K562 (cell line): ENCODE results near the gene DNAJC30. TPM values are rescaled to one million over a fixed set of nuclear protein-coding genes. Genes with fewer than 3 reads are reported as not detected.

ENCODE experiments used
- ATAC-seq: fragments of 200-7000 bp; cut with Tn5 transposase; 3 replicates; pipeline ENCODE4 v1.9.1; 2020; ENCODE audit warnings: moderate library complexity
- BruUV-seq: library from RNA; stranded (reverse); fragments of 400-500 nt; replicated peaks from 2 replicates; lab custom pipeline; 2021; lab: Mats Ljungman, UMichigan
- CTCF ChIA-PET: fragments of 300-600 bp; formaldehyde crosslinking; extraction: SDS; loops from one replicate; lab custom pipeline; 2021; ENCODE audit warnings: low intra/inter-chr PET ratio; lab: Yijun Ruan, JAX
- POLR2A ChIA-PET: fragments of 300-600, 350-650 bp; sonication (Branson Sonifier 250); formaldehyde crosslinking; extraction: SDS; loops from one replicate; lab custom pipeline; 2021; ENCODE audit warnings: antibody characterized with exemption, inconsistent platforms; lab: Yijun Ruan, JAX
- DNase-seq, 4 experiments: peaks; one replicate each; pipeline versions ENCODE4 v3.0.0 to v3.0.0-alpha.2; 2011 to 2018; ENCODE audit warnings: low spot score in 3 of 4, mixed read lengths in 3 of 4; ENCODE audit errors: extremely low read depth in 1 of 4
- FAIRE-seq: peaks from 2 replicates; lab custom pipeline; 2011; peaks lifted over from hg19 to GRCh38; lab: Jason Lieb, UNC
- H2AFZ ChIP-seq: 2 replicates; pipeline ENCODE4 v1.6.0; 2011; ENCODE audit warnings: low read depth, low read length, control low read depth, inconsistent platforms
- H3K27ac ChIP-seq: fragments of 200-600 bp; 3 replicates; pipeline ENCODE4 v1.8.0; 2011; ENCODE audit warnings: low read depth, mild to moderate bottlenecking, control low read depth, inconsistent platforms, low read length, moderate library complexity, mixed read lengths; ENCODE audit errors: extremely low read depth
- H3K27me3 ChIP-seq, 2 experiments: fragments of 300-600 bp in 1 of 2; 2 replicates in 1 of 2; 3 replicates in 1 of 2; pipeline versions ENCODE4 v1.6.0 to v1.8.0; 2011; ENCODE audit warnings: inconsistent platforms in 2 of 2, low read length in 2 of 2, mild to moderate bottlenecking in 1 of 2, mixed read lengths in 1 of 2, moderate library complexity in 1 of 2; ENCODE audit not compliant: control insufficient read depth in 2 of 2, insufficient read depth in 2 of 2
- H3K36me3 ChIP-seq: fragments of 300-600 bp; 3 replicates; pipeline ENCODE4 v1.8.0; 2011; ENCODE audit warnings: mild to moderate bottlenecking, low read length, inconsistent platforms; ENCODE audit not compliant: control insufficient read depth, insufficient read depth
- H3K4me1 ChIP-seq, 2 experiments: fragments of 200-600 bp in 1 of 2; replicated peaks in 1 of 2; 2 replicates in 1 of 2; 3 replicates in 1 of 2; pipeline versions ENCODE4 v1.5.1 to v1.8.0; 2011; ENCODE audit warnings: inconsistent platforms in 2 of 2, low read length in 2 of 2, mild to moderate bottlenecking in 1 of 2, mixed read lengths in 1 of 2, moderate library complexity in 1 of 2; ENCODE audit not compliant: control insufficient read depth in 2 of 2, insufficient read depth in 2 of 2
- H3K4me2 ChIP-seq: 2 replicates; pipeline ENCODE4 v1.6.1; 2011; ENCODE audit warnings: low read length, control low read depth, inconsistent platforms, mixed read lengths; ENCODE audit not compliant: insufficient read depth
- H3K4me3 ChIP-seq: fragments of 200-600 bp; sonication (generic), shearing (Covaris generic); 2 replicates; pipeline ENCODE4 v1.5.1; 2016; ENCODE audit warnings: control low read depth, inconsistent platforms
- H3K79me2 ChIP-seq: fragments of 200-600 bp; 3 replicates; pipeline ENCODE4 v1.8.0; 2011; ENCODE audit warnings: low read length, inconsistent platforms; ENCODE audit not compliant: control insufficient read depth, insufficient read depth
- H3K9ac ChIP-seq, 2 experiments: 2 replicates each; pipeline versions ENCODE4 v1.6.0 to v1.6.1; 2011; ENCODE audit warnings: low read depth in 2 of 2, low read length in 2 of 2, control low read depth in 1 of 2, inconsistent platforms in 1 of 2, mild to moderate bottlenecking in 1 of 2, mixed read lengths in 1 of 2; ENCODE audit not compliant: insufficient read depth in 1 of 2
- H3K9me1 ChIP-seq: one replicate; pipeline ENCODE4 v1.6.0; 2011; ENCODE audit warnings: inconsistent platforms, mild to moderate bottlenecking, low read length, moderate library complexity; ENCODE audit not compliant: control insufficient read depth, insufficient read depth
- H3K9me3 ChIP-seq: replicated peaks from 2 replicates; pipeline ENCODE4 v1.5.1; 2011; ENCODE audit warnings: low read depth, low read length, inconsistent platforms; ENCODE audit not compliant: control insufficient read depth, insufficient read depth
- H4K20me1 ChIP-seq: replicated peaks from 2 replicates; pipeline ENCODE4 v1.6.1; 2011; ENCODE audit warnings: low read length, inconsistent platforms, mixed read lengths; ENCODE audit not compliant: control insufficient read depth, insufficient read depth
- ARNT ChIP-seq, 2 experiments: fragments of 450-650 bp; IDR thresholded peaks; 2 replicates each; pipeline ENCODE4 v1.6.1; 2016; ENCODE audit warnings: mild to moderate bottlenecking in 1 of 2
- BCOR ChIP-seq: fragments of 450-650 bp; IDR thresholded peaks from 2 replicates; pipeline ENCODE4 v1.6.1; 2016
- CTCF ChIP-seq, 3 experiments: IDR thresholded peaks in 2 of 3; conservative IDR thresholded peaks in 1 of 3; 2 replicates each; pipeline ENCODE4 v1.5.1; 2011 to 2012; ENCODE audit warnings: low read length in 3 of 3, mild to moderate bottlenecking in 3 of 3, control low read depth in 2 of 3, improper control_type of control experiment in 1 of 3, inconsistent platforms in 1 of 3, low read depth in 1 of 3, mixed read lengths in 1 of 3, moderate library complexity in 1 of 3; ENCODE audit not compliant: insufficient read depth in 2 of 3
- HDAC1 ChIP-seq, 2 experiments: fragments of 450-650 bp; IDR thresholded peaks; 2 replicates each; pipeline ENCODE4 v1.6.1; 2016 to 2017; ENCODE audit warnings: inconsistent platforms in 1 of 2, mild to moderate bottlenecking in 1 of 2, moderate library complexity in 1 of 2
- HDAC2 ChIP-seq: fragments of 450-650 bp; IDR thresholded peaks from 2 replicates; pipeline ENCODE4 v1.6.1; 2016; ENCODE audit warnings: mild to moderate bottlenecking
- KDM1A ChIP-seq, 2 experiments: fragments of 450-650 bp; IDR thresholded peaks; 2 replicates each; pipeline ENCODE4 v1.6.1; 2016; ENCODE audit warnings: mild to moderate bottlenecking in 2 of 2
- LCOR ChIP-seq: sonication (generic); formaldehyde crosslinking; IDR thresholded peaks from 2 replicates; pipeline ENCODE4 v1.8.0; 2022; ENCODE audit warnings: mild to moderate bottlenecking, missing genetic modification reagents
- NFIC ChIP-seq: fragments of 450-650 bp; IDR thresholded peaks from 2 replicates; pipeline ENCODE4 v1.6.1; 2017; ENCODE audit warnings: mild to moderate bottlenecking, inconsistent platforms
- PHF8 ChIP-seq: fragments of 200-600 bp; sonication (generic); IDR thresholded peaks from 2 replicates; pipeline ENCODE4 v1.6.1; 2012; ENCODE audit warnings: mixed run types, mild to moderate bottlenecking, inconsistent platforms, low read length, moderate library complexity, borderline replicate concordance
- PML ChIP-seq: IDR thresholded peaks from 2 replicates; pipeline ENCODE4 v1.6.1; 2012; ENCODE audit warnings: low read length, inconsistent platforms
- RBM25 ChIP-seq: fragments of 200-400 bp; formaldehyde crosslinking; IDR thresholded peaks from 2 replicates; pipeline ENCODE4 v1.6.1; 2018; ENCODE audit warnings: low read length, low read depth, moderate library complexity; ENCODE audit not compliant: severe bottlenecking
- RCOR1 ChIP-seq, 2 experiments: IDR thresholded peaks; 2 replicates each; pipeline ENCODE4 v1.6.1; 2012; ENCODE audit warnings: low read depth in 2 of 2, low read length in 2 of 2, borderline replicate concordance in 1 of 2, improper control_type of control experiment in 1 of 2
- SMARCA5 ChIP-seq: fragments of 450-650 bp; IDR thresholded peaks from 2 replicates; pipeline ENCODE4 v1.6.1; 2016
- SREBF1 ChIP-seq: fragments of 150-350 bp; IDR thresholded peaks from 2 replicates; pipeline ENCODE4 v1.6.1; 2014; ENCODE audit warnings: antibody characterized with exemption, low read depth, low read length, borderline replicate concordance
- ZFP36 ChIP-seq: fragments of 150-350 bp; IDR thresholded peaks from 2 replicates; pipeline ENCODE4 v1.6.1; 2018; ENCODE audit warnings: low read length, low read depth; ENCODE audit not compliant: partially characterized antibody
- ZNF41 ChIP-seq: fragments of 250-450 bp; sonication (Bioruptor Pico); conservative IDR thresholded peaks from 2 replicates; pipeline ENCODE4 v1.4.0; 2020; ENCODE audit warnings: mild to moderate bottlenecking
- ZNF436 ChIP-seq: fragments of 250-450, 450-650 bp; sonication (Bioruptor Pico); formaldehyde crosslinking; IDR thresholded peaks from 2 replicates; pipeline ENCODE4 v1.7.0; 2020; ENCODE audit warnings: mild to moderate bottlenecking
- ZNF707 ChIP-seq: fragments of 250-450 bp; sonication (Bioruptor Pico); conservative IDR thresholded peaks from 2 replicates; pipeline ENCODE4 v1.8.0; 2022; ENCODE audit warnings: inconsistent platforms, mild to moderate bottlenecking, moderate library complexity
- WGBS: fragments of 100-300 bp; shearing (Covaris generic); methylation state at CpG from one replicate; pipeline ENCODE4 v1.1.6; 2016; ENCODE audit warnings: low coverage, mixed read lengths; ENCODE audit not compliant: insufficient coverage; ENCODE audit errors: missing lambda C conversion rate; 5-methylcytosine and 5-hydroxymethylcytosine counted together
- in situ Hi-C: fragments of 300-500 bp; cut with MboI; formaldehyde crosslinking; loops from 4 replicates; pipeline ENCODE4 v1.15.0; 2018; ENCODE audit warnings: inconsistent platforms, mixed read lengths
- intact Hi-C: fragments of 100-400 bp; cut with micrococcal nuclease; formaldehyde crosslinking; loops from 2 replicates; pipeline ENCODE4 v1.14.2; 2022
- polyA plus RNA-seq, 8 experiments: library from polyadenylated mRNA; depleted of rRNA in 4 of 8; stranded (reverse) in 5 of 8; unstranded in 3 of 8; fragments of >200 nt; fragmentation: Nextera tagmentation in 2 of 8; fragmentation: Illumina TruSeq in 1 of 8; extraction: Ambion mirVana in 2 of 8; extraction: Trizol in 1 of 8; gene quantifications; 2 replicates each; pipeline versions ENCODE4 v1.2.1 to v1.2.3, GENCODE V29; 2011 to 2014; ENCODE audit warnings: inconsistent platforms in 1 of 8, missing spikeins in 1 of 8
- total RNA-seq, 7 experiments: library from RNA; depleted of rRNA in 6 of 7; stranded (reverse); fragments of >200 nt in 6 of 7; fragmentation: Illumina TruSeq in 2 of 7; extraction: Trizol in 2 of 7; gene quantifications; 2 replicates each; pipeline versions ENCODE4 v1.2.1 to v1.2.3, GENCODE V29; 2011 to 2021; ENCODE audit warnings: low replicate concordance in 1 of 7
- TF ChIP-seq, protein P1 (sequence below): IDR thresholded peaks from 3 replicates; pipeline ENCODE4 v1.6.1; 2011; ENCODE audit warnings: borderline replicate concordance, mild to moderate bottlenecking, moderate library complexity; ENCODE audit not compliant: insufficient read length; ENCODE audit errors: extremely low read depth

Gene DNAJC30
- total and polyA plus RNA-seq, 9 of the 15 experiments (the other 6 are each of a cell fraction or from before 2014, with no cell fraction given), result 1.1 to 11.3 (median 4.6) TPM

- no peak for FAIRE-seq
- peak in 1 of 2 experiments; percentile 55; a peak in 1 of 4 replicates for TF ChIP-seq HDAC1 (IDR thresholded peaks at IDR 0.05)
- 0 out of 4 replicates have a peak, but pooled peaks of 1 of the 2 experiments have one; percentile 3 for TF ChIP-seq ARNT (IDR thresholded peaks at IDR 0.05)
- TF ChIP-seq HDAC2, result peak; percentile 56; the same call in 1 of the 2 replicates
- no peak for TF ChIP-seq CTCF (IDR thresholded peaks at IDR 0.05 in 2 of 3, conservative IDR thresholded peaks at IDR 0.05 in 1 of 3; ENCODE audit: insufficient read depth in 2 of 3, low read depth in 1 of 3, low read length in 3 of 3)
- peak; percentile 97 for TF ChIP-seq BCOR
- TF ChIP-seq RBM25, result peak; percentile 84
- TF ChIP-seq ZNF41, result no peak
- peak; percentile 10; the same call in 1 of the 2 replicates for TF ChIP-seq NFIC
- TF ChIP-seq RCOR1 (IDR thresholded peaks at IDR 0.05; ENCODE audit: borderline replicate concordance in 1 of 2, low read depth in 2 of 2, low read length in 2 of 2), result peak in 1 of 2 experiments; percentile 50; a peak in 1 of 4 replicates
- TF ChIP-seq LCOR, result 0 out of 2 replicates have a peak, but pooled peaks have one; percentile 31
- peak; percentile 100 for TF ChIP-seq ZFP36
- TF ChIP-seq SMARCA5, result peak; percentile 89
- no peak for TF ChIP-seq SREBF1
- TF ChIP-seq PHF8, result no peak
- peak; percentile 64 to 75; a peak in 3 of 4 replicates for TF ChIP-seq KDM1A (IDR thresholded peaks at IDR 0.05)
- TF ChIP-seq PML, result no peak
- peak; percentile 96 for TF ChIP-seq ZNF436 (CRISPR knock-in tag)
- TF ChIP-seq, protein P1, sequence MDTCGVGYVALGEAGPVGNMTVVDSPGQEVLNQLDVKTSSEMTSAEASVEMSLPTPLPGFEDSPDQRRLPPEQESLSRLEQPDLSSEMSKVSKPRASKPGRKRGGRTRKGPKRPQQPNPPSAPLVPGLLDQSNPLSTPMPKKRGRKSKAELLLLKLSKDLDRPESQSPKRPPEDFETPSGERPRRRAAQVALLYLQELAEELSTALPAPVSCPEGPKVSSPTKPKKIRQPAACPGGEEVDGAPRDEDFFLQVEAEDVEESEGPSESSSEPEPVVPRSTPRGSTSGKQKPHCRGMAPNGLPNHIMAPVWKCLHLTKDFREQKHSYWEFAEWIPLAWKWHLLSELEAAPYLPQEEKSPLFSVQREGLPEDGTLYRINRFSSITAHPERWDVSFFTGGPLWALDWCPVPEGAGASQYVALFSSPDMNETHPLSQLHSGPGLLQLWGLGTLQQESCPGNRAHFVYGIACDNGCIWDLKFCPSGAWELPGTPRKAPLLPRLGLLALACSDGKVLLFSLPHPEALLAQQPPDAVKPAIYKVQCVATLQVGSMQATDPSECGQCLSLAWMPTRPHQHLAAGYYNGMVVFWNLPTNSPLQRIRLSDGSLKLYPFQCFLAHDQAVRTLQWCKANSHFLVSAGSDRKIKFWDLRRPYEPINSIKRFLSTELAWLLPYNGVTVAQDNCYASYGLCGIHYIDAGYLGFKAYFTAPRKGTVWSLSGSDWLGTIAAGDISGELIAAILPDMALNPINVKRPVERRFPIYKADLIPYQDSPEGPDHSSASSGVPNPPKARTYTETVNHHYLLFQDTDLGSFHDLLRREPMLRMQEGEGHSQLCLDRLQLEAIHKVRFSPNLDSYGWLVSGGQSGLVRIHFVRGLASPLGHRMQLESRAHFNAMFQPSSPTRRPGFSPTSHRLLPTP, result peak; percentile 72
- TF ChIP-seq ZNF707 (CRISPR knock-in tag), result no peak
These were observed 33.2 kb upstream of the DNAJC30 start for GRCh38 chr7:73716318-73716890.

More at GRCh38 chr7:73716318-73716890, 33.2 kb upstream of the DNAJC30 start:
- Histone ChIP-seq H3K4me1 (peaks cover 20 to 50% of the 10 kb centered on the region in 2 experiments), H3K27me3 (no peaks in the 10 kb centered on the region), H3K9me3 (no peaks in the 10 kb centered on the region), H3K4me2 (peak overlapping the region; percentile 42), H4K20me1 (peaks cover 35% of the 10 kb centered on the region), H3K9me1 (peaks cover 6% of the 10 kb centered on the region), H3K36me3 (no peaks in the 10 kb centered on the region), H3K9ac (peak overlapping the region in 1 of 2 experiments; percentile 40; a peak in 1 of 4 replicates), H3K79me2 (peaks cover 10% of the 10 kb centered on the region; the same call in 2 of the 3 replicates), H3K4me3 (no peak overlapping the region), H2AFZ (no peak overlapping the region), H3K27ac (0 out of 3 replicates have a peak overlapping the region, but pooled peaks have one; percentile 10)
- ATAC-seq, result no peak
- intact Hi-C loops, result loop anchor here (5.0 kb wide), 1 partner anchor 34 kb away; the partner anchor contains the start of genes BUD23 and DNAJC30
- POLR2A ChIA-PET, result interaction anchor here (0.9 to 3.3 kb wide), 4 partner anchors 10 to 130 kb away, joined by 3 to 16 read pairs (median 5); no protein-coding TSS in a partner anchor
- BruUV-seq, result no TSS peak
- in situ Hi-C loops, result no loop called here
- CTCF ChIA-PET, result no interaction called here
- no peak for DNase-seq
- 38% methylated on average over 4 of the region's 4 CpGs for WGBS
